HG03432 (cell line): ENCODE results near the gene PRLH.
A peak's percentile ranks its signal among the peaks of the same experiment; 100 is the strongest.

ENCODE experiments used
- ATAC-seq: cut with Tn5 transposase; IDR thresholded peaks from one replicate; pipeline ENCODE4 v1.9.1; 2021; ENCODE audit warnings: mild to moderate bottlenecking, moderate library complexity; ENCODE audit not compliant: unreplicated experiment

The PRLH gene

GRCh38 chr2:237538901-237539300 is 27.5 kb upstream of the PRLH start:
- no peak for ATAC-seq

- no peak for ATAC-seq
Measured at GRCh38 chr2:237539681-237540080, 26.7 kb upstream of the PRLH start.

- no peak for ATAC-seq
Measured at GRCh38 chr2:237540223-237540775, 26.1 kb upstream of the PRLH start.

GRCh38 chr2:237540823-237541222 is 25.6 kb upstream of the PRLH start:
- peak; percentile 58 for ATAC-seq

GRCh38 chr2:237541243-237541642 is 25.1 kb upstream of the PRLH start:
- ATAC-seq = peak; percentile 45

GRCh38 chr2:237542001-237542704 is 24.2 kb upstream of the PRLH start:
- ATAC-seq = no peak

- ATAC-seq = no peak
Measured at GRCh38 chr2:237546040-237546875, 20.1 kb upstream of the PRLH start.

GRCh38 chr2:237546876-237547395 is 19.4 kb upstream of the PRLH start:
- no peak for ATAC-seq

- ATAC-seq = no peak
Measured at GRCh38 chr2:237547841-237548416, 18.4 kb upstream of the PRLH start.

- ATAC-seq = no peak
Measured at GRCh38 chr2:237549216-237549615, 17.2 kb upstream of the PRLH start.

GRCh38 chr2:237549643-237550415 is 16.5 kb upstream of the PRLH start:
- ATAC-seq = no peak

- ATAC-seq = no peak
Measured at GRCh38 chr2:237551071-237551574, 15.3 kb upstream of the PRLH start.

- ATAC-seq = no peak
Measured at GRCh38 chr2:237552908-237553307, 13.5 kb upstream of the PRLH start.

GRCh38 chr2:237553948-237554347 is 12.4 kb upstream of the PRLH start:
- no peak for ATAC-seq

GRCh38 chr2:237555560-237555959 is 10.8 kb upstream of the PRLH start:
- ATAC-seq = no peak

- ATAC-seq = peak; percentile 93
Measured at GRCh38 chr2:237556773-237557632, 9.4 kb upstream of the PRLH start.

GRCh38 chr2:237557633-237558015 is 8.8 kb upstream of the PRLH start:
- ATAC-seq = peak; percentile 22

- ATAC-seq = no peak
Measured at GRCh38 chr2:237558961-237559641, 7.3 kb upstream of the PRLH start.

GRCh38 chr2:237561221-237561620 is 5.2 kb upstream of the PRLH start:
- ATAC-seq = no peak
